ENCODE measurements around the gene PPP1R37. TPM values are rescaled to one million over a fixed set of nuclear protein-coding genes. Genes with fewer than 3 reads are reported as not detected.

PPP1R37 gene
- polyA plus RNA-seq, 3 donors, result 23.3 to 39.5 (median 32.4) TPM

Other genes starting within 250 kb of the PPP1R37 start
- gene NECTIN2, start 246.9 kb upstream of the PPP1R37 start, polyA plus RNA-seq (ENCODE audit: insufficient read length in 3 of 3), result 100 to 1,000 TPM; 152 to 171 (median 163) TPM
- gene TOMM40, start 201.9 kb upstream of the PPP1R37 start, polyA plus RNA-seq (ENCODE audit: insufficient read length in 3 of 3), result 10 to 100 TPM; 38.5 to 53.5 (median 46.5) TPM
- 100 to 1,000 TPM; 280 to 456 (median 412) TPM for gene APOE, start 187.4 kb upstream of the PPP1R37 start, polyA plus RNA-seq (ENCODE audit: insufficient read length in 3 of 3)
- 10 to 100 TPM; 11.1 to 13.2 (median 11.4) TPM for gene APOC1, start 178.6 kb upstream of the PPP1R37 start, polyA plus RNA-seq (ENCODE audit: insufficient read length in 3 of 3)
- gene APOC4, start 150.9 kb upstream of the PPP1R37 start, polyA plus RNA-seq (ENCODE audit: insufficient read length in 3 of 3), result not detected
- gene APOC2, start 147.1 kb upstream of the PPP1R37 start, polyA plus RNA-seq (ENCODE audit: insufficient read length in 3 of 3), result 10 to 100 TPM; 13.6 to 16.6 (median 13.7) TPM
- gene CLPTM1, start 137.8 kb upstream of the PPP1R37 start, polyA plus RNA-seq (ENCODE audit: insufficient read length in 3 of 3), result 100 to 1,000 TPM; 113 to 136 (median 125) TPM
- gene RELB, start 91.7 kb upstream of the PPP1R37 start, polyA plus RNA-seq (ENCODE audit: insufficient read length in 3 of 3), result 1 to 10 TPM; 4.0 to 7.8 (median 6.2) TPM
- 10 to 100 TPM; 65.0 to 86.5 (median 69.1) TPM for gene CLASRP, start 54.1 kb upstream of the PPP1R37 start, polyA plus RNA-seq (ENCODE audit: insufficient read length in 3 of 3)
- gene ZNF296, start 16.7 kb upstream of the PPP1R37 start, polyA plus RNA-seq (ENCODE audit: insufficient read length in 3 of 3), result 1 to 10 TPM in 2 of 3 donors, under 1 TPM in 1; 0.76 to 2.6 (median 1.4) TPM
- 10 to 100 TPM; 17.8 to 25.9 (median 22.6) TPM for gene GEMIN7, start 13.9 kb upstream of the PPP1R37 start, polyA plus RNA-seq (ENCODE audit: insufficient read length in 3 of 3)
- under 1 TPM; 0.09 to 0.38 (median 0.13) TPM for gene NKPD1, start 67.8 kb downstream of the PPP1R37 start, polyA plus RNA-seq (ENCODE audit: insufficient read length in 3 of 3)
- 10 to 100 TPM; 29.4 to 46.9 (median 44.5) TPM for gene TRAPPC6A, start 85.1 kb downstream of the PPP1R37 start, polyA plus RNA-seq (ENCODE audit: insufficient read length in 3 of 3)
- gene BLOC1S3, start 85.6 kb downstream of the PPP1R37 start, polyA plus RNA-seq (ENCODE audit: insufficient read length in 3 of 3), result 10 to 100 TPM in 2 of 3 donors, 1 to 10 TPM in 1; 9.1 to 10.5 (median 10.4) TPM
- gene EXOC3L2, start 152.2 kb downstream of the PPP1R37 start, polyA plus RNA-seq (ENCODE audit: insufficient read length in 3 of 3), result 10 to 100 TPM in 2 of 3 donors, 1 to 10 TPM in 1; 6.1 to 13.1 (median 12.3) TPM
- gene MARK4, start 158.1 kb downstream of the PPP1R37 start, polyA plus RNA-seq (ENCODE audit: insufficient read length in 3 of 3), result 10 to 100 TPM; 39.0 to 43.3 (median 42.4) TPM
- gene CKM, start 229.7 kb downstream of the PPP1R37 start, polyA plus RNA-seq (ENCODE audit: insufficient read length in 3 of 3), result 1 to 10 TPM in 1 of 3 donors, under 1 TPM in 2; 0.42 to 1.6 (median 0.50) TPM
- 1 to 10 TPM; 1.3 to 2.4 (median 2.0) TPM for gene KLC3, start 247.6 kb downstream of the PPP1R37 start, polyA plus RNA-seq (ENCODE audit: insufficient read length in 3 of 3)